Mesangial cell (primary cell): ENCODE results near the gene PRR9. TPM values are rescaled to one million over a fixed set of nuclear protein-coding genes. Genes with fewer than 3 reads are reported as not detected.

Source experiments
- total RNA-seq: library from RNA; depleted of rRNA; stranded (reverse); fragments of >200 nt; gene quantifications from 2 replicates; pipeline ENCODE4 v1.2.3, GENCODE V29; 2015

PRR9 gene
- total RNA-seq = not detected in 2 replicates

GRCh38 chr1:153217212-153217611 is at the start of gene PRR9:
Gene PRR9, plus strand, starts transcription at chr1:153217584. Its CDS starts 561 bp downstream, at chr1:153218145.

GRCh38 chr1:153203130-153203529 is 14.3 kb upstream of the PRR9 start, which contains the start of gene LELP1:
Gene LELP1, plus strand, starts transcription at chr1:153203430. Its CDS starts 1,278 bp downstream, at chr1:153204708.

GRCh38 chr1:153259387-153259786 is 42.0 kb downstream of the PRR9 start, which contains the start of gene LORICRIN:
Gene LORICRIN, plus strand, starts transcription at chr1:153259687. Its CDS starts 1,263 bp downstream, at chr1:153260950.

Other genes with a start within 250 kb of the PRR9 start
- not detected in 2 replicates for gene SPRR4, start 246.9 kb upstream of the PRR9 start, total RNA-seq
- gene SPRR1A, start 233.5 kb upstream of the PRR9 start, total RNA-seq = not detected in 2 replicates
- gene SPRR3, start 215.8 kb upstream of the PRR9 start, total RNA-seq = not detected in 2 replicates
- gene SPRR1B, start 186.4 kb upstream of the PRR9 start, total RNA-seq = not detected in 2 replicates
- gene SPRR2D, start 176.5 kb upstream of the PRR9 start, total RNA-seq = not detected in 2 replicates
- not detected in 2 replicates for gene SPRR2A, start 160.1 kb upstream of the PRR9 start, total RNA-seq
- not detected in 2 replicates for gene SPRR2B, start 146.0 kb upstream of the PRR9 start, total RNA-seq
- gene SPRR2E, start 123.1 kb upstream of the PRR9 start, total RNA-seq = not detected in 2 replicates
- gene SPRR2F, start 104.1 kb upstream of the PRR9 start, total RNA-seq = not detected in 2 replicates
- gene SPRR2G, start 66.7 kb upstream of the PRR9 start, total RNA-seq = not detected in 2 replicates
- not detected in 2 replicates for gene LELP1, start 14.2 kb upstream of the PRR9 start, total RNA-seq
- not detected in 2 replicates for gene LORICRIN, start 42.1 kb downstream of the PRR9 start, total RNA-seq
- gene PGLYRP3, start 95.4 kb downstream of the PRR9 start, total RNA-seq = not detected in 2 replicates
- gene PGLYRP4, start 131.3 kb downstream of the PRR9 start, total RNA-seq = not detected in 2 replicates
- gene S100A9, start 140.3 kb downstream of the PRR9 start, total RNA-seq = not detected in 2 replicates
- gene S100A12, start 158.0 kb downstream of the PRR9 start, total RNA-seq = not detected in 2 replicates
- not detected in 2 replicates for gene S100A8, start 173.5 kb downstream of the PRR9 start, total RNA-seq
- gene S100A7A, start 198.9 kb downstream of the PRR9 start, total RNA-seq = not detected in 2 replicates
- gene S100A7, start 243.1 kb downstream of the PRR9 start, total RNA-seq = not detected in 2 replicates